ENCODE results near the gene MXRA8. TPM values are rescaled to one million over a fixed set of nuclear protein-coding genes. Genes with fewer than 3 reads are reported as not detected.

Gene MXRA8
- total RNA-seq, 1 experiment from 2014 or later = 25.3 TPM

GRCh38 chr1:1321477-1321876 is 36.9 kb downstream of the MXRA8 start:
- POLR2A ChIA-PET (ENCODE audit: unreplicated experiment) = no interaction called here
- H3K27me3 ChIP-seq (ENCODE audit: low read length) = no peaks in the 10 kb centered on the region
- CTCF ChIA-PET = no interaction called here
- H3K79me2 ChIP-seq (ENCODE audit: low read length) = peaks cover 84% of the 10 kb centered on the region
- peaks cover 9% of the 10 kb centered on the region for H3F3A ChIP-seq (ENCODE audit: low read length, unreplicated experiment)
- BruUV-seq (replicated peaks) = no TSS peak
- no peak overlapping the region for H3K4me3 ChIP-seq (ENCODE audit: low read length)
- H3K9ac ChIP-seq (ENCODE audit: low read length) = no peak overlapping the region
- H3K4me1 ChIP-seq (ENCODE audit: insufficient read depth, low read length) = peaks cover 50% of the 10 kb centered on the region
- TF ChIP-seq EZH2phosphoT487 (IDR thresholded peaks at IDR 0.05; ENCODE audit: borderline replicate concordance, low read length) (no peak), CTCF (conservative IDR thresholded peaks at IDR 0.05; ENCODE audit: low read depth, low read length) (no peak), EZH2 (IDR thresholded peaks at IDR 0.05; ENCODE audit: low read length, unreplicated experiment) (no peak)
- no peak overlapping the region for H3K27ac ChIP-seq (ENCODE audit: low read length)
- H3K9me2 ChIP-seq (replicated peaks; ENCODE audit: low read length) = no peaks in the 10 kb centered on the region
- H3K4me2 ChIP-seq (ENCODE audit: low read length) = no peak overlapping the region
- DNase-seq (no peak), ATAC-seq (no peak)
- no peaks in the 10 kb centered on the region for H3K9me3 ChIP-seq (ENCODE audit: low read length)
- intact Hi-C loops (cut with micrococcal nuclease) = no loop called here
- H4K20me1 ChIP-seq (ENCODE audit: low read length) = peaks cover 29% of the 10 kb centered on the region
- H2AFZ ChIP-seq (ENCODE audit: low read length) = no peak overlapping the region
- H3K36me3 ChIP-seq (ENCODE audit: low read depth, low read length) = peaks cover 25% of the 10 kb centered on the region; the same call in 1 of the 2 replicates

- intact Hi-C loops (cut with micrococcal nuclease) = no loop called here
- H3K4me1 ChIP-seq (ENCODE audit: insufficient read depth, low read length) = peaks cover 44% of the 10 kb centered on the region
- H4K20me1 ChIP-seq (ENCODE audit: low read length) = peaks cover 29% of the 10 kb centered on the region
- no peak overlapping the region for H3K9ac ChIP-seq (ENCODE audit: low read length)
- H3K9me2 ChIP-seq (replicated peaks; ENCODE audit: low read length) = no peaks in the 10 kb centered on the region
- TF ChIP-seq CTCF (conservative IDR thresholded peaks at IDR 0.05; ENCODE audit: low read depth, low read length) (no peak), EZH2phosphoT487 (IDR thresholded peaks at IDR 0.05; ENCODE audit: borderline replicate concordance, low read length) (no peak), EZH2 (IDR thresholded peaks at IDR 0.05; ENCODE audit: low read length, unreplicated experiment) (no peak)
- no peak overlapping the region for H2AFZ ChIP-seq (ENCODE audit: low read length)
- no peak overlapping the region for H3K27ac ChIP-seq (ENCODE audit: low read length)
- no peak for DNase-seq
- no peak overlapping the region for H3K4me2 ChIP-seq (ENCODE audit: low read length)
- peaks cover 9% of the 10 kb centered on the region for H3F3A ChIP-seq (ENCODE audit: low read length, unreplicated experiment)
- peaks cover 83% of the 10 kb centered on the region for H3K79me2 ChIP-seq (ENCODE audit: low read length)
- POLR2A ChIA-PET (ENCODE audit: unreplicated experiment) = no interaction called here
- no peaks in the 10 kb centered on the region for H3K27me3 ChIP-seq (ENCODE audit: low read length)
- BruUV-seq (replicated peaks) = no TSS peak
- CTCF ChIA-PET = no interaction called here
- no peak overlapping the region for H3K4me3 ChIP-seq (ENCODE audit: low read length)
- no peaks in the 10 kb centered on the region for H3K9me3 ChIP-seq (ENCODE audit: low read length)
- ATAC-seq = no peak
- H3K36me3 ChIP-seq (ENCODE audit: low read depth, low read length) = peaks cover 27% of the 10 kb centered on the region; the same call in 1 of the 2 replicates
Observed at GRCh38 chr1:1320666-1321448, 37.5 kb downstream of the MXRA8 start.

GRCh38 chr1:1319646-1319941 is 38.8 kb downstream of the MXRA8 start:
- H3K27me3 ChIP-seq (ENCODE audit: low read length) = no peaks in the 10 kb centered on the region
- DNase-seq (no peak), ATAC-seq (no peak)
- TF ChIP-seq EZH2 (IDR thresholded peaks at IDR 0.05; ENCODE audit: low read length, unreplicated experiment) (no peak), EZH2phosphoT487 (IDR thresholded peaks at IDR 0.05; ENCODE audit: borderline replicate concordance, low read length) (no peak), CTCF (conservative IDR thresholded peaks at IDR 0.05; ENCODE audit: low read depth, low read length) (no peak)
- no peak overlapping the region for H2AFZ ChIP-seq (ENCODE audit: low read length)
- H3K4me2 ChIP-seq (ENCODE audit: low read length) = no peak overlapping the region
- BruUV-seq (replicated peaks) = no TSS peak
- peaks cover 81% of the 10 kb centered on the region for H3K79me2 ChIP-seq (ENCODE audit: low read length)
- H3K9me3 ChIP-seq (ENCODE audit: low read length) = no peaks in the 10 kb centered on the region
- H3K4me1 ChIP-seq (ENCODE audit: insufficient read depth, low read length) = peaks cover 40% of the 10 kb centered on the region
- H3K27ac ChIP-seq (ENCODE audit: low read length) = no peak overlapping the region
- H3K9ac ChIP-seq (ENCODE audit: low read length) = no peak overlapping the region
- ChIA-PET POLR2A (ENCODE audit: unreplicated experiment) (no interaction called here), CTCF (no interaction called here)
- no peaks in the 10 kb centered on the region for H3K9me2 ChIP-seq (replicated peaks; ENCODE audit: low read length)
- peaks cover 9% of the 10 kb centered on the region for H3F3A ChIP-seq (ENCODE audit: low read length, unreplicated experiment)
- H3K36me3 ChIP-seq (ENCODE audit: low read depth, low read length) = peaks cover 32% of the 10 kb centered on the region
- peaks cover 29% of the 10 kb centered on the region for H4K20me1 ChIP-seq (ENCODE audit: low read length)
- no peak overlapping the region for H3K4me3 ChIP-seq (ENCODE audit: low read length)
- intact Hi-C loops (cut with micrococcal nuclease) = no loop called here

Data from PC-3 (cell line).